Measurements from ENCODE around the gene LCE3E.
"Not testable (repeated sequence)": the region's sequence is repeated elsewhere in the genome, so short reads cannot be mapped to it uniquely, and the experiment has no call there.

LCE3E gene, protein sequence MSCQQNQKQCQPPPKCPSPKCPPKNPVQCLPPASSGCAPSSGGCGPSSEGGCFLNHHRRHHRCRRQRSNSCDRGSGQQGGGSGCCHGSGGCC

DNA sequence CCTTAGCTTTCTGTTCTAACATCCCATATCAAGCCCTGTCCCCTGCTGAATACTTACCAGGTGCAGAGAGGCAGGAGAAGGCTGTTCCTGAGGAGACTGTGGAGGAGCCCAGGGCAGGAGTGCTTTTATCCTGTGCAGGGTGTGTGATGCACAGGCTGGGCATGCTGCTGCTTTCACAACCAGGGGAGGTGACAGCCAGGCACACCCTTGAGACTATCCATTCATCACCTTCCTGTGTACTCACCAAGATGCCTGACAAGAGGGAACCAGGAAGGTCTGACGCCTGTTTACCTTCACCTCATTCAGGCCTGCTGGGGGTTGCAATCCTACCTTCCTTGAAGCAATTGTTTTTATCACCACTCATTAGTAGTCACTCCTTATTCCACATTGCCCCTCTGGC lies at the start of gene LCE3E:
Gene LCE3E (minus strand): TSS at position 100 of the 400 bp plus-strand sequence. CDS start 572 bp downstream, outside the sequence.
- DNase-seq = no peak

DNA sequence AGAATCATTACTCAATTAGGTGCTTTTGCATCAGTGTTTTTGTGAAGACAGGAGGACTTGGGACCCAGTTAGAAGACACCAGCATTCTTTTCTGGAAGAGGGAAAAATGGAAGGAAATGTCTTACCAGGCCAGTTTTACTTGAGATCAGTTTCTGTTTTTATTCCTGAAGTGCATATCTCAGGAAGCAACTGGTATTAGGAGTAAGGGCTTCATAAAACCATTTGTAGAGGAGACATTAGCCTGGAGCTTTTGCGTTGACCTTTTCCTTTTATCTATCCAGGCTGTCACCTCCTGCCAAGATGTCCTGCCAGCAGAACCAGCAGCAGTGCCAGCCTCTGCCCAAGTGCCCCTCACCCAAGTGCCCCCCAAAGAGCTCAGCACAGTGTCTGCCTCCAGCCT lies 46.9 kb upstream of the LCE3E start, which contains the start of gene LCE3B:
Gene LCE3B (plus strand): TSS at position 301 of the 400 bp plus-strand sequence. CDS start 0 bp downstream, at position 301.
- no peak for DNase-seq

DNA sequence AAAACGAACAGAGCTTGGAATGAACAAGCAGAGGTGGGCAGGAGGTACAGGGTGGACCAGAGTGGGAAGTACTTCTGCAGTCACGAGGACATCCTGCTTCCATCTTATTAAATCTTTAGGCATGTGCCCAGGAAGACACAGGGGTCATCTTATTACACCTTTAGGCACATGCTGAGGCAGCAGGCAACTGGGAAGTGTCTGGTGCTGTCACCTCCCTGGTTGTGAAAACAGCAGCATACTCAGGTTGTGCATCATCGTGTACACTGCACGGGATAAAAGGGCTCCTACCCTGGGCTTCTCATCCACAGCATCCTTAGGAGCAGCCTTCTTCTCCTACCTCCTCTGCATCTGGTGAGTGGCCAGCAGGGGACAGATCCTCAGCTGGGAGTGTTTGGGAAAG lies 33.4 kb upstream of the LCE3E start, which contains the start of gene LCE3C:
Gene LCE3C (plus strand): TSS at position 301 of the 400 bp plus-strand sequence. CDS start 498 bp downstream, outside the sequence.
- no peak for DNase-seq

- DNase-seq = no peak
Observed at GRCh38 chr1:152596986-152597385, 30.4 kb upstream of the LCE3E start.

DNA sequence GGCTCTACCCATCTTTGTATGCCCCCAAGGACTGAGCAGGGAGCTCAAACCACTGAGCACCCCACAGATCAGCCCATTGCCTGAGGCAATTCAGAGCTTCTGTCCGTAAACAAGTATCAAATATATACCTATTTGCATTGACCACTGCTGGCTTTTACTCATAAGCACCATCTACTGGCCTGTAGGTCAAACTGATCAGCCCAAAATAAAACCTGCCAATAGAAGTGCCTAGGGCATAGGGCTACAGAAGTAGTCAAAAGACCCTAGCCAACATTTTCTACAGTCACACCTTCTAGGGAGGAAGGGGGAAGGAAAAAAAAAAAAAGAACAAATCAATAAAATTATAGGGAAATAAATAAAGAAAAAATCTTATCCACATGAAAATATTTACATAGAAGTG lies 19.0 kb upstream of the LCE3E start:
- no peak for DNase-seq

DNA sequence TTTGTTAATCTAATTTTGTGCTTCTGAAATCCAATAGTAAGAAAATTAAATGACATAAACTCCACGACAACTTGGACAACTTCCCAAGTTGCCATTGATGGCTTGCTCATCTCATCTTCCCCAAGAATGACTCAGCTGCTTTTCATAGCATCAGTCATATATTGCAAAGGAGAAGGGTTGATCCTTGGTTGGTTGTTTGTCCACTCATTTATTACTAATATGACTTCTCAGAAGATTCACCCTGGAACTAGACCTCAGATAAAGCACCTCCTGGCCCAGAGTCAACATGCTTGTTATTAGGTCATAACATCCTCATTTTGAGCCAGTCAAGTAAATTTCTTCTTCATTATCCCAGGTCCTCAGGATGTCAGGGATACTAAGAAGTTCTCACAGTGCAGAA lies 16.1 kb upstream of the LCE3E start:
- no peak for DNase-seq

DNA sequence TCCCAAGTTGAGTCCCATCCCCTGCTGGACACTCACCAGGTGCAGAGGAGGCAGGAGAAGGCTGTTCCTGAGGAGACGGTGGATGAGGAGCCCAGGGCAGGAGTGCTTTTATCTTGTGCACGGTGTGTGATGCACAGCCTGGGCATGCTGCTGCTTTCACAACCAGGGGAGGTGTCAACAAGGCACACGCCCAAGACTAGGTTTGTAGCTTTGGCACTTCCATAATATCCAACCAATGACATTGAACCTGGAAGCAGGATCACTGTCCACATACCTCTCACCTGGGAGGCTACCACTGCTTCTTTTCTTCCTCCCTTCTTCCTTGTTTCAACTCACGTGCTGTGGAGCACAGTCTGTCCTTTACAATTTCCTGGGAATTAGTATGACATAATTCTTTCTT lies 13.9 kb upstream of the LCE3E start, which contains the start of gene LCE3D:
Gene LCE3D (minus strand): TSS at position 84 of the 400 bp plus-strand sequence. CDS start 580 bp downstream, outside the sequence.
- no peak for DNase-seq

- DNase-seq = not testable (repeated sequence)
Observed at GRCh38 chr1:152579526-152579925, 12.9 kb upstream of the LCE3E start.

DNA sequence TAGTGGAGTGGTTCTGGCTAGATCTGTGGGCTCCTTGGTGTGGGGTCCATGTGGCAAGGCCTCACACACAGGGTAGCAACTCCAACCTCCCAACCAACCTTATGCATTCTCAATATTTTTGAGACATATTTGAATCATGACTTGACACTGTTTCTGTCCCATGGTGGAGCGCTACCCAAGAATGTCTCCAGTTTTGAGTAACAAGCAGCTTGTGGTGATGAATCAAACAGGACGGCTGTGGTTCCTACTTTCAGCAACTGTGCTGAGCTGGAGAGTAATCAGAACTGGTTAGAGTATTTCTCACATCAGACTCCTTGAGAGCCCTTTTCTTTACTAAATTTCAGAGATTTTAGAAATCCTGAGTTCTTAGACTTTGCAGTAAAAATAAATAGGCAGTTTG lies 10.6 kb upstream of the LCE3E start:
- no peak for DNase-seq

DNA sequence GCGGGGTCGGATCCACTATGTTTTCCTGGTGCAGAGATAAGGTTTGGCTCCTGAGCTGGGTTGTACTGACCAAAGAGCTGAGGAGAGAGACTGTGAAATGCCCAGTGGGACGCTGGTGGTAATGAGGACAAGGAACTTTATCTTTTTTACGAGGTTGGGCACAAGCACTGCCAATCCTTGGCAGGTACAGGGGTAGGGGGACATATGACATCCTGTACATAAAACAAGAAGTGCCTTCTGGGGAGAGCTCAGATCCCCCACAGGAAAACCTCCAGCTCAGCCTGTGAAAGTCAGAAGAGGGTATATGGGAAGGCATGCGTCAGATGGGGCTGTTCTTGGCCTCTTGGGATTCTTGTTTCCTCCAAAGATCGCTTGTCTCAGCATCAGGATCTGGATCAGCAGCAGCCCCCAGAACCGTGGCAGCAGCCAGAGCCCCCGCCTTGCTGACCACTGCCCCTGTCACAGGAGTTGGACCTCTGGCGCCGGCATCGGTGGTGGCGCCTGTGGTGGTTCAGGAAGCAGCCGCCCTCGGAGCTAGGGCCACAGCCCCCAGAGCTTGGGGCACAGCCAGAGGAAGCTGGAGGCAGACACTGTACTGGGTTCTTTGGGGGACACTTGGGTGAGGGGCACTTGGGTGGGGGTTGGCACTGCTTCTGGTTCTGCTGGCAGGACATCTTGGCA lies 905 bp downstream of the LCE3E start:
- DNase-seq = no peak

GRCh38 chr1:152565115-152565514 lies 1.5 kb downstream of the LCE3E start:
- no peak for DNase-seq

DNA sequence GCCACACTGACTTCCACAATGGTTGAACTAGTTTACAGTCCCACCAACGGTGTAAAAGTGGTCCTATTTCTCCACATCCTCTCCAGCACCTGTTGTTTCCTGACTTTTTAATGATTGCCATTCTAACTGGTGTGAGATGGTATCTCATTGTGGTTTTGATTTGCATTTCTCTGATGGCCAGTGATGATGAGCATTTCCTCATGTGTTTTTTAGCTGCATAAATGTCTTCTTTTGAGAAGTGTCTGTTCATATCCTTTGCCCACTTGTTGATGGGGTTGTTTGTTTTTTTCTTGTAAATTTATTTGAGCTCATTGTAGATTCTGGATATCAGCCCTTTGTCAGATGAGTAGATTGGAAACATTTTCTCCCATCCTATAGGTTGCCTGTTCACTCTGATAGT lies 18.2 kb downstream of the LCE3E start:
- not testable (repeated sequence) for DNase-seq

GRCh38 chr1:152546704-152547103 lies 19.9 kb downstream of the LCE3E start:
- no peak for DNase-seq

DNA sequence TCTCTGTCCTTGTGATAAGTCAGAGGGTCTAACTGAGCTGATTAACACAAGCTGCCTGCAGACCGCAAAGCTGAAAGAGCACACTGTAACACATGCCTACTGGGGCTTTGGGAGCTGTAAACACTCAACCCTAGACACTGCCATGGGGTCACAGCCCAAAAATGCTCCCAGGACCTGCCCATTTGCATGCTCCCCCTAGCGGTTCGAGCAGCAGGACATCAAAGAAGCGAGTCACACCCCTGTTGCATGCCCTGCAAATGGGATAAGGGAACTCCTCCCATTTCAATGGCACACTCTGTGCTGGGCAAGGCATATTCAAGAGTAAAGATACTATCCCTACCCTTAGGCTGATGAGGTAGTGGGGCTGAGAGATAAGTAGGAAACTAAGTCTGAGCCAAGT lies 22.8 kb downstream of the LCE3E start:
- no peak for DNase-seq

- no peak for DNase-seq
Observed at GRCh38 chr1:152539901-152540300, 26.7 kb downstream of the LCE3E start.

DNA sequence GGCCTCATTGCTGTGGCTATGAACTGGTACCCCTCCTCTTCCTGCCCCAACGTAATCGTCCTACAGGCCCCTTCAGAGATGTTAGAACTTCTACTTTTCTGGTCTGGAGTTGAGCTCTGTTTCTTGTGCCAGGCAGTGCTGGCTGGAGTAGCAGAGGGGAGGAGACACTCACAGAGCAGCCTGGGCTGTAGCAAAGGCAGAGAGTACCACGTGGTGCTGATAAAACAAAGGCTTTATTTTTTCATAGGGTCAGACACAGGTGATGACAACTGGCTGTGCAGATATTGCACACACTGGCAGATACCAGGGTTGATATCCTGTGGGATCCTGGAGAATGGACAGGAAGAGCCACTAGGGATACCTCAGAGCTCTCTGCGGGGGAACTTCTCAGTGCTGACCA lies 29.1 kb downstream of the LCE3E start:
- DNase-seq = no peak

GRCh38 chr1:152535774-152536173 lies 30.8 kb downstream of the LCE3E start:
- DNase-seq = no peak

DNA sequence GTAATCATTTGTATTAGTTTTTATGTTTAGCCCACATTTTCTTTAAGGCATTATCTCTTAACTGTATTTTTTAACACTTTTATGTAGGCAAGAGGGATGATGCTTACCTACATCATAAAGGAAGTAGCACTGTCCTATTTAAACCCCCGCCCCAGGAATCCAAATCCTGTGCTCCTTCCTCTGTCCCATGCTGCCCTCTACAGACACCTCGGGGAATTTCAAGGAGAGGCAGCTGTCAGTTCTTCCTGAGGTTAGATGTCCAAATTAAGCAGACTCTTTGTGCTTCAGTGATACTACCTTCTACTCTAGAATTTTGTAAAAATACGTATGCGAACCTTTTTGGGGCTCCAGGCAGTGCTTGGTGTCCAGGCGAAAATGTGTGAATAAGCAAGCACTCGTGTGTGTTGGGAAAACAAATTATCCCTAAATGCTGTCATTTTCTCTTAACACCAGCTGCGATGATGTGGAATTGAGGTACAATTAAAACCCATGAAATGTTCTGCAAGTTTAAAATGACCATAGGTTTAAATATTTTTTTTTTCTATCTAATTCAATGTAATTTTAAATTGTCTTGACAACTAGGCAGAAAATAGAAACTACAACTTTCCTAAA lies 33.1 kb downstream of the LCE3E start:
- peak; percentile 23 for DNase-seq

DNA sequence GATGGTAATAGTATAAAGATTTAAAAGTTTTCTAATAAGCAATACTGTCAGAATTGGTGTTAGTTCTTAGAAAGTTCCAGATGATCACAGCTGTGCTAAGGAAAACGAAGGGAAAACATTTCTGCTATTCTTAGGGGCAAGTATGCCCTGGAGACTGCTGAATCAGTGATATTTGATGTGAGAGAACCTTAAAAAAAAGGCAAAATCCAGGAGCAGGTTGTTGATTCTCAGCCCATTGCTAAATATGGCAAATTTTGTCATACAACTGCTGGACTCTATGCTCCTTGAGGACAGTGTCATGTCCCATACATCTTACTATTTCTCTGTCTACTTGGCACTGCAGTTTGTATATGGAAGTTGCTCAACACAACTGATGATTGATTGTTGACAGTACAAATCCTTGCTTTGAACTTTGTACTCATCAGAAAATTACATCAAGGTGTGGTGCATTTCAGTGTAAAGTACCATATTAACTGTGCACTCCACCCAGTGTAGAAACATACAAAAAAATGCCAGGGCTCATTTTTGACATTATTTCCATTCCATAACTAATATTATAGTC lies 41.4 kb downstream of the LCE3E start:
- DNase-seq = no peak

DNA sequence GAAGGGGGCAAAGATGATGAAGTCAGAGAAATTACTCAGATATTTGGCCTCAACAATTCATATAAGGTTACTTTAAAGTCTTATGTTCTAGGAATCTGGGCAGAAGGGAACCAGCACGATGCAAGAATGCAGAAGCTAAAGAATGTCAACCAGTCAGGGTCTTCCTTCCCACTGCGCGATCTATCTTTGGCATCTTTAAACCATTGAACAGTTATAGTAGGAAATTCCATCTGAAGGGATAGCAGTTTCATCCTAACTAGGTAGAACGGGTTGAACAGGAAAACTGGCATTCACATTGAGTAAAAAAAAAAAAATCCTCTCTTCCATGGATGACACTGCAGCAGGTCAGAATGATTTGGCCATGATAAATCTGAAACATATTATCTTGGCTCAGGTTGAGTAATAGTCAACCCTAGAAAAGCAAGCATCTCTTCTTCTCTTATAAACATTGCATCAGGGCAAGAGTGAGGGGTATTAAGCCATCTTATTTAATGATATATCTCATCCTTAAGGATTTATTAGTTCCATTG lies 46.0 kb downstream of the LCE3E start:
- no peak for DNase-seq

- DNase-seq = no peak
Observed at GRCh38 chr1:152519851-152520250, 46.7 kb downstream of the LCE3E start.

DNA sequence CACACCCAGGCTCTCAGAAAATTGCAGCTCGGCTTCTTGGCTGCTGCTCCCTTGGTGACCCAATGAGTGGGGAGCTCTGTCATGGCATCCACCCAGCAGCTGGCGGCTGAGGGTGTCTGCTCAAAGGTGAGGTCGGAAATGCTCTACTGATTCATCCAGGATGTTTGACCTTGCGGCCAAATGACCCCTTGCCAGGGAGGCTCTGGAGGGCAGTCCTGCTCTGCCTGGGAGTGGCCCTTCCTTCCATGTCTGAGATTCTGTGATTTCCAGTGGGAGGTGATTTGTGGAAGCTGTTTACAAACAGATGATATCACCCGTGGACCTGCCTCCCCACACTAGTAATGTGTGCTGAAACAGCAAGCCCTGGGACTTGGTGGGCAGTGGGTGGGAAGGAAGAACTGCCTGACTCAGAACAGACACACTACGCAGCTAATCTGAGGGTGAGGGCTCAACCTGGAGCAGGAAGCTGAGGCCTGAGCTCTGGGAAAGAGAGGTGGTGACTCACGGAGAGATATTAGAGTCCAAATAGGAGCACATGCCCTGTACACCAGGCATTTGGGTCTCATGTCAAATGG lies 49.3 kb downstream of the LCE3E start:
- no peak for DNase-seq

- DNase-seq = no peak
Observed at GRCh38 chr1:152516082-152516481, 50.5 kb downstream of the LCE3E start.

Data from NCI-H146 (cell line).